ENCODE data around the gene VPS33A.
"Not testable (repeated sequence)": the region's sequence is repeated elsewhere in the genome, so short reads cannot be mapped to it uniquely, and the experiment has no call there.

VPS33A gene

GRCh38 chr12:122266230-122266901 lies at the start of gene VPS33A:
TSS of gene VPS33A (minus strand) at chr12:122266494. CDS start at chr12:122266408, 86 bp downstream.
- peak; percentile 93 for DNase-seq

GRCh38 chr12:122312926-122313325 lies 46.6 kb upstream of the VPS33A start:
- no peak for DNase-seq

DNA sequence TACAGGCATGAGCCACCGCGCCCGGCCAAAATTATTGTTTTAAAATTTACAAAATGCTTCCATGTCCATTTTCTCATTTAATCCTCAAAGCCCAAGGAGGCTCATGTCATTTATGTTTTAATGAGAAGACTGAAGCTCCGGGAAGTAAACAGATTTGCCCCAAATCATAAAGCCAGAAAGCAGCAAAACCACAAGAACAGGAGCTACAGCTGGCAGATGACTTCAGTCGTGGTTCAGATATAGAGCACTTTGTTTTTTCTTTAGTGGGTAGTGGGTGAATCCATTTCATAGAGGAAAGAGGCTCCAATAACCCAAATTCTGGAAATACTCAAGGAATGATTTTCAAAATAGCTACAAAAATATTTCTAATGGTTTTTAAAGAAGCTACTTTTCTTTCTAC lies 45.4 kb upstream of the VPS33A start:
- no peak for DNase-seq

DNA sequence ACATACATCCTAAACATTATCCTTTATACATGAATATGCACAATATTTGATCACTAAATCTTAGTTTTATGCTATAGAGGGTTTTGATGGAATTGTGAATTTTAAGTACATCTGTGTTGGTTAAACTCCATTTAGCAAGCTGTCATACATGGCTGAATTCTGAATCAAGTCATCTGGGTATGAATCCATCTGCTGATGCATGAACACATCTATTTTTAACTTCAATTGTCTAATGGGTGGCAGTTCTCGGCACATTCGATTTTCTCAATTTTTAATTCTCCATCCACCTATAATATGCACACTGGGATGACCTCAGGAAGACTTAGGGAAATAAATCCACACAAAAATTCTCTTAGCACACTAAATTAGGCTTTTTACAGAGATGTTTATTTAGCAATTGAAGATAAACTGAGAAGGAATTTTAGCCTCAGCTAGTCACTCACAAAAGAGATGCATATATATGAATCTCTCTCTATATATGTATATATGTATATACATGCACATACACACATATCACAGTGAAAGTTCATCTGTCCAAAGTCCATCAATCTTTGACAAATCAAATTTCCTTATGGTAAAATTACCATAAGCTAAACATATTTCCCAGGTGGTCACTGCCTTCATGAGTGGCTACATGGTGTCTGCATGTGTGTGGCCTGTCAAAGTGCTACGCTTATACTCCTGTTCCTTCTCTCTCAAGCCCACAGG lies 44.5 kb upstream of the VPS33A start:
- no peak for DNase-seq

GRCh38 chr12:122309564-122310121 lies 43.3 kb upstream of the VPS33A start:
- no peak for DNase-seq

DNA sequence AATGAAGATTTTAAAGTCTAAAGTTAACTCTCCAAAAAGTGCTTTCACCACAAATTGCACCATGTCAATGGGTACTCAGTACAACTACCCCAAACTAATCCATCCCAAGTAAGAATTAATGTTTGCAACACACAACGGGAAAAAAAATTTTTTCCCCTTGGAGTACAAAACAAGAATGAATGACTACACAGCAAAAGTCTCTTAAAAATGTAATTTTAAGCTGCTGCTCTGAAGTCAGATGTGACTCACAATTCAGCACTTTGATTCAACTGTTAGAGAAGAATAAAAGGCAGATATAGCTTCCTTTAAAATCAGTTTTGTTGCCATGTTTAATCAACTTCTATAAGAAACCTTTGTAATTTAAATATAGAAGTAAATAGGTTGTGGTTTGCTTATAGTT lies 42.5 kb upstream of the VPS33A start:
- no peak for DNase-seq

GRCh38 chr12:122306407-122306806 lies 40.1 kb upstream of the VPS33A start:
- no peak for DNase-seq

DNA sequence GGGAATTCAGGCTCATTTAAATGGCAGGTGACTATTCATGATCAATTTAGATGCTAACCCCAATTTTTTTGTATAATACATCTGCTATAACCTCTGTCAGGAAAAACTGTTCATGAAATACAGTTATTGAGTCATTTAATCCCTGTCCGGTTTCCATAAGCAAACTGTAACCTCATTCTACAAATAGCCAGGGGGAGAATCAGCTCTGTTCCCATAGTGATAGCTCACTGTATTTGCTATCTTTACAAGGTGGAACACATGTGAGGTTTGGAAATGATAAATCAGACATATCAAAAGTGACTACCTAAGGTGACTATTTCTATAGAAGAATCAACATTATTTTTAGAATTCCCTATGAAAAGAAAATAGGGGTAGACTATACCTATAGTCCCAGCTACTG lies 38.6 kb upstream of the VPS33A start:
- DNase-seq = no peak

- DNase-seq = no peak
These were observed 36.8 kb upstream of the VPS33A start for GRCh38 chr12:122303068-122303467.

- no peak for DNase-seq
These were observed 31.9 kb upstream of the VPS33A start for GRCh38 chr12:122298071-122298748.

DNA sequence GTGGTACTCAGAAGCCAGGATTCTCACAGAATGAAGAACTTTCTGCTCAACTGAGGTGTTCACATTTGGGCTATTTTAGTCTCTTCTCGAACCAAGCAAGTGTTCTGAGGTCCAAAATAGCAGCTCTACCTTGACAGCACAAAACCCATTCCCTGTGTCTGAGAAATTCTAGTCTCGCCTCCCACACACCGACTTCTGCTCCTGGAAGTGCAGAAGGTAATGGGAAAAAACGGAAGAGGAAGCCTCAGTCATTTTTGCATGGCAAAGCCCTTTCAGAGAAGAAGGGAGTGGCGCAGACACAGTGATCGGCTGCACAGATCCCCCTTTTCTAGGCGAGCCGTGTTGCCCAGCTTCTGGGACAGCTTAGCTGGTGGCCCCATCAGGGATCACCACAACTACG lies 31.2 kb upstream of the VPS33A start:
- DNase-seq = no peak

DNA sequence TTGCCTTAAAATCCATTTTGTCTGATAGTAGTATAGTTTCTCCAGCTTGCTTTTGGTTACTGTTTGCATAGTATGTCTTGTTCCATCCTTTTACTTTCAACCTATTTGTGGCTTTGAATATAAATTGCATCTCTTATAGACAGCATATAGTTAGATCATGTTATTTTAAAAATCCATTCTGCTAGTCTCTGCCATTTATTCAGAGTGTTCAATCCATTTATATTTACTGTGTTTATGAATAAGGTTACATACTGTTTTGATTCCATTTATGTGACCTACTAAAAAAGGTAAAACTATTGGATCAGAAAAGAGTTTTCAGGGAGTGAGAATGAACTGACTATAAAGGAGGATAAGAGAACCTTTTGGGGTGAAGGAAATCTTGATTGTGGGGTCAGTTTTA lies 29.6 kb upstream of the VPS33A start:
- no peak for DNase-seq

- DNase-seq = no peak
These were observed 26.8 kb upstream of the VPS33A start for GRCh38 chr12:122293081-122293480.

DNA sequence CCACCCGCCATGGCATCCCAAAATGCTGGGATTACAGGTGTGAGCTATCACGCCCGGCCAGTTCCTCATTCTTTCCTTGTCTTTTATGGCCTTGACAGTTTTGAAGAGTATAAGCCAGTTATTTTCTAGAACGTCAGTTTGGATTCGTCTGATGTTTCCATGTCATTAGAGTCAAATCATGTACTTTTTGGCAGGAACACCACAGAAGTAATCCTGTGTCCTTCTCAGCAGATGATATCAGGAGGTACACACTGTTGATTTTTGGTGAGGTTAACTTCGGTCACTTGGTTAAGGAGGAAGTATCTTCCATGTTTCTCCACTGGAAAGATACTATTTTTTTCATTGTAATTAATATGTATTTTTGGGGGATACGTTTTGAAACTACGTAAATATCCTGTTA lies 25.1 kb upstream of the VPS33A start:
- DNase-seq = no peak

DNA sequence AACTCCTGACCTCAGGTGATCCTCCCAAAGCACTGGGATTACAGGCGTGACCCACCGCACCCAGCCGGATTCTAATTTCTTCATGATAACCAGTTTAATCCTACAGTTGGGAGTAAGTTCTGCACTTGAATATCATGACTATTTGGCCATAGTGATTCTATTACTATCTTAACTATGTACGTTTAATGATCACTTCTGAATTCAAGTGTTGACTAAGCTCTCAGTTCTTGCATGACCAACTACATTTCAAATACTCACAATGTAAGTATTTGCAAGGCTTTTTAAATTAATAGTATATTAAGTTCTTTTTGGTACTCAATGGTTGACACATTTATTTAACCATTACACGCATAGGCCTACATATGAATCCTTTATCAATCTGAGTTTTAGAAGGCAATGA lies 17.4 kb upstream of the VPS33A start:
- no peak for DNase-seq

DNA sequence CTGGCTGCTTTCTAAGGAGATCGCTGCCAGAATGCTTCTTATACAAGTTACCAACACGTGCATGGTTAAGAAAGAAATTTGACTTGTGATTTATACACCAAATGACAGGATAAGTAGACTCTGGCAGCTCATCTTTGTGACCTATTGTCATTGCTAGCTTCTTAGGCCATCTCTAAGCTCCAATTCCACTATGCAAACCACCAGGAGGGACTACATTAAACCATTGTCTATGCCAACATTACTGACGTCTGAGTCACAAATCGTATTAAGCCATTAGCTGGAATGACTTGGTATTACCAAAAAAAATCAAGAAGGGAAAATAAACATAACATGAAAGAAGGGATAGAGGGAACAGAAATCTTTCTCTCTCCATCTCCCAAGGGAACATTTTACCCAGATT lies 15.8 kb upstream of the VPS33A start:
- no peak for DNase-seq

DNA sequence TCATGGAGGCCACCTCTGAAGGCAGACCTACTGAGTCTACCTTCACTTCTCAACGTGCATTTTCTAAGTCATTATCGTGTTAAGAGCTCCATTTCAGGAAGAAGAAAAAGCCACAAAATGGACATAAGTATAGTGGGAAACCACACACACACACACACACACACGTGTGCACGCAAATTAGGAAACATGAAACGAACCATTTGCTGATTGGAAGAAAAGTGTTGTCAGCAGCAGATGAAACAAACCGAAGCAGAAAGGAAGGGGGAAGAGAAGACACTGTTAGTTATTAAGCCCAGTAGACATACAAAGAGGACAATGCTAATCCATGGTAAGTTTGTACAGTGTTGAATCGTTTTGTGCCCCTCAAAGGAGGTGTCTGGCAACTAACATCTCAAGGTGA lies 9.9 kb upstream of the VPS33A start:
- no peak for DNase-seq

- no peak for DNase-seq
These were observed 9.2 kb upstream of the VPS33A start for GRCh38 chr12:122275459-122275858.

- peak; percentile 54 for DNase-seq
These were observed 436 bp downstream of the VPS33A start for GRCh38 chr12:122265886-122266229.

DNA sequence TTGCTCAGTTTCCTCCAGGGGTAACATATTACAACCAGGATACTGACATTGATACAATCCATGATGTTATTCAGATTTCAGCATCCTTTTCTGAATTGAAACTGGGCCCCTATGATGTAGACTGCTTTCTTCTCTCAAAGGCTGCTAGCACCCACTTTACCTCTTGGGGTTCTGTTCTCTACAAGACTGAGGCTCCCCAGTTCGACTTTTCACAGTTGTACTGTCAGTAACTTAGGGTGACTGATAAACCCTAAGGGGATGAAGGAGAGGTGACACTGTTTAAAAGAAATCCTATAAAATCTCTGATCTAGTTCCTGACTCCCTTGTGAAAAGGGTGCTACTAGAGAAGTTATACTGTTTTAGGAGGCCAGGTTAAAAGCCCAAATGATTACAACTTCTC lies 818 bp downstream of the VPS33A start:
- DNase-seq = no peak

DNA sequence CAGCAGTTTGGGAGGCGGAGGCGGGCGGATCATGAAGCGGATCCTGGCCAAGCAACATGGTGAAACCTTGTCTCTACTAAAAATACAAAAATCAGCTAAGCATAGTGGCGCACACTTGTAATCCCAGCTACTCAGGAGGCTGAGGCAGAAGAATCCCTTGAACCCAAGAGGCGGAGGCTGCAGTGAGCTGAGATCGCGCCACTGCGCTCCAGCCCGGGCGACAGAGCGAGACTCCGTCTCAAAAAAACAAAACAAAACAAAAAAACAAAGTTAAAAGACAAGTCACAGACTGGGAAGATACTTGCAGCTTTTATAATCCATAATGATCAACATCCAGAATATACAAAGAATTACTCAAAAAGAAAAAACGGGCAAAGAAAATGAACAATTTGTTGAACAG lies 5.6 kb downstream of the VPS33A start:
- not testable (repeated sequence) for DNase-seq

GRCh38 chr12:122258939-122259338 lies 7.4 kb downstream of the VPS33A start:
- not testable (repeated sequence) for DNase-seq

GRCh38 chr12:122258462-122258861 lies 7.8 kb downstream of the VPS33A start:
- not testable (repeated sequence) for DNase-seq

- no peak for DNase-seq
These were observed 15.8 kb downstream of the VPS33A start for GRCh38 chr12:122250536-122250935.

All from activated naive CD4-positive, alpha-beta T cell treated with anti-CD3 and anti-CD28 coated beads, Interleukin-2, amount 50 U/mL, for 16 hours (primary cell).